ENCODE data around the gene CXXC1.
"Not testable (repeated sequence)": the region's sequence is repeated elsewhere in the genome, so short reads cannot be mapped to it uniquely, and the experiment has no call there.

The CXXC1 gene

DNA sequence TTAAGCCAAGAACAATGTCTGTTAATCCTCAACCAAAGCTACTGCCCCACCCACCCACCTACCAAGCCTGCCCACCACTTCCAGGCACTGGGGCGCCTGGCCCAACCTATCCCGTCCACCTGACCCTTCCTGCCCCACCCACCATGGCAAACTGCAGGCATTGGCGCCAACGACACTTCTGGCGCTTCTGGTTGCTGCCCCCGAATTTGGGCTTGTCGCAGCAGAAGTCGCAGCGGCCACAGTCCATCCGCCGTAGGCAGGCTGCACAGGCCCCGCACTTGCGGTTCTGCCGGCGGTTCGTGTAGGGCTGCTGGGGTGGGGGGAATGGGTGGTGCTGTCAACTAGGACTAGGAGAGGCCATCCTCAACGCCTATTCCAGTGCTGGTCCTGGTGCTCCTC, 13.4 kb downstream of the CXXC1 start:
- no peak for DNase-seq (ENCODE audit: low spot score)

DNA sequence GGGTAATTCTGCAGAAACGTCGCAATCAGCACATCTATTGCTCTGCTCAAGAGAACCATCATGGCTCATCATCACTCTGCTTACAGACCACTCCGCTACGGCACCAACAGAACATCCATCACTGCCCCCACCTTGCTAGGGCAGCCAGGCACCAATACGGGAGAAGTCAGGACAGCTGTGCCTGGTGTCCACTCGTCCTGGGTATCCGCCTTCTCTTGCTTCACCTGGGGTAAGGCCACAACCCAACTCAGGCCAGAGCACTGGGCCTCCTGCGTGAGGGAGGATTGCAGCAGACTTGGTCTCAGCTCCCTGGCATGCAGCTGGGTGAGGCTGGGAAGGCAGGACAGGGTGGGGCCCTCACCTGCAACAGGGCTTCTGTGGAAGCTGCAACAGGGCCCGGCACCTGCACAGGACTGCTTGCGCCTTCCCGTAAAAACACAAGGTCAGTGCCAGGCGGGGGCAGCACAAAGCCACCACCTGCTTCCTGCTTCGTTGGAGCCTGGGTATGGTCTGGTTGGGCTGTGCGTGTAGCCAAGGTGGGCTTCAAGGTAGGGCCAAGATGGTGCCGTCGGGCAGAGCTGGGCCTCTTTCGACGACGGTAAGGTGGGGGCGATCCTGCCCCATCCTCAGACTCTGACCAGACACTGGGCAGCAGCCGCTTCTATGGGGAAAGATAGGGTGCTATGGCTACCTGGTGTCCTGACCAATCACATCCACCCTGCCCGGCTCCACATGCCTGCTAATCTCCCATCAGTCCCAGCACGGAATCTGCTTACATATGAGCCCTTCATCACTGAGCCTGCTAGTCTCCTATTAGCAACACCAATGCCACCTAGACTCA, 14.1 kb downstream of the CXXC1 start:
- DNase-seq (ENCODE audit: low spot score), result no peak

- no peak for DNase-seq (ENCODE audit: low spot score)
These were observed 14.9 kb downstream of the CXXC1 start for GRCh38 chr18:50272568-50272967.

DNA sequence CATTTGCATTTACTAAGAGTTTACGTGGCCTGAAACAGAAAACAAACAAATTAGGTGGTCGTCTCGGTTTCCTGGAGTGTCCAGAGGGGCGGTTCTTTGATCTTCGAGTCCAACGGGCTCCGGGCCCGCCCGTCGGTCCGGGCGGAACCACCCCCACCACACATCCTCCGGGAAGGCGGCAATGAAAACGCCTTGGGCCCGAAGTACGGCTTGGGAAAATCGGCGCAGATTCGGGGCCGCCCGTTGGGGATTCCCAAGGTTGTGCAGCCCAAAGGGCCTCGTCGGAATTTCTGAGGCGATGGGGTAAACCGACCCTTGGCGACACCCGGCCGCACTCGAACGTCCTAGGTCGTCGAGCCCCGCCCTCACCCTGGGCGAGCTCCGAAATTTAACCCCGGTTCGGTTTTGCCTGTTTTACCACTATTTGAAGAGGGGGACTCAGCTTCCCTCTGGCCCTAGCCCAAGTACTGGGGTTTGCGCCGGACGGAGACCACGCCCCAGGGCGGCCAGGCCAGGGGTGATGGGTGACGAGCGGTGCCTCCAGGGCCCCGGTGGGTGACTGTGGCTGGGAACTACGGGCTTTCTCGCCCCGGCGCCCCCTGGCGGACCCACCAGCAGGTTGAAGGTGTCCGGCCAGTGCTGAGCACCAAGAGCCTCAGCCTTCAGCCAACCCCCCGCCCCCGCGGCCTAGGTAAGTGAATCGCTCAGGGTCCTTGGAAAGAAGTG, 19.3 kb downstream of the CXXC1 start:
- DNase-seq (ENCODE audit: low spot score), result peak; percentile 68

- DNase-seq (ENCODE audit: low spot score), result peak; percentile 92
These were observed 21.2 kb downstream of the CXXC1 start, which contains the start of gene CFAP53 for GRCh38 chr18:50266248-50266704. Gene CFAP53 (minus strand): TSS chr18:50266495. CDS start chr18:50266404, 91 bp downstream.

DNA sequence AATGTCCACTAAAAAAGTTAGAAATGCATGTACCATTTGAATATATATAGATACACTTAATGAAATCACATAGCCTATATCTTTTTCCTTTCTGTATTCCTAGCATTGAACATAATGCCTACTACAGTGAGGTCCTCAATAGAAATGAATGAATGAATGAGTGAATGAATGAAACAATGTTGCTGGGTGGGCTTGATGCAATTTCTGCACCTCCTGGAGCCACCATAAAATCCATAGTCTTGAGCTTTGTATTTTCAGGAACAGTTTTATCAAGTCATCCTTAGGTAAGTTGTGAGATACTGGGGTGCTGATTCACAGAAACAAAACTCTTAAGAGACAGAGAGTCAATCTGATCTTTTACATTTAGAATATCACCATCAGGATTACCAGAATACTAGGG, 24.5 kb downstream of the CXXC1 start:
- no peak for DNase-seq (ENCODE audit: low spot score)

DNA sequence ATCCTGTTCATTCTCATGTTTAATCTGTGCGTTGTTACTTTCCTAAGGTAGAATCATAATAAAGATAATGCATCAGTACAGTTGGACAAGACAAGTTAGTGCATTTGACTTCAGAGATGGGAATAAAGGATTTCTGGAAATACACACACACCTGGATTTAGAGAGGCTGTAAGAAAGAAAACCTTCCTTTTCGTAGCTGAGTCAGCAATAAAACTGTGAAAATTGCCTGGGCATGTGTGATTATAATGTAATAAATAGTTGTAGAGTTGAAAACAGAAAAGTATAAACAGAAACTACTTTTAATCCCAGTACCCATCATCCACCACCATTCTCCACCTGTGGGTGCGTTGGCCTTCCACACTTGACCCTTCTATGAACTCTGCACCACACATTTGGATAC, 36.6 kb downstream of the CXXC1 start:
- DNase-seq (ENCODE audit: low spot score), result no peak

DNA sequence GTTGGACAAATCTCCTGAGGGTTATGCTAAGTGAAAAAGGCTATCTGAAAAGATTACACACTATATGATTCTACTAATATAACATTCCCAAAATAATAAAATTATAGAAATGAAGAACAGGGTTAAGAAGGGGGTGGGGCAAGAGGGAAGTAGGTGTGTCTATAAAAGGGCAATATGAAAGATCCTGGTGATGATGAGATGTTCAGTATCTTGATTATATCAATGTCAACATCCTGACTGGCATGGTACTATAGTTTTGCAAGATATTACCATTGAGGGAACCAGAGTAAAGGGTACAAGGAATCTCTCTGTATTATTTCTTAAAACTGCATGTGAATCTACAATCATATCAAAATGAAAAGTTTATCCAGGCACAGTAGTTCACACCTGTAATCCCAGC, 37.9 kb downstream of the CXXC1 start:
- DNase-seq (ENCODE audit: low spot score), result no peak

GRCh38 chr18:50247561-50247960, 39.9 kb downstream of the CXXC1 start:
- no peak for DNase-seq (ENCODE audit: low spot score)

DNA sequence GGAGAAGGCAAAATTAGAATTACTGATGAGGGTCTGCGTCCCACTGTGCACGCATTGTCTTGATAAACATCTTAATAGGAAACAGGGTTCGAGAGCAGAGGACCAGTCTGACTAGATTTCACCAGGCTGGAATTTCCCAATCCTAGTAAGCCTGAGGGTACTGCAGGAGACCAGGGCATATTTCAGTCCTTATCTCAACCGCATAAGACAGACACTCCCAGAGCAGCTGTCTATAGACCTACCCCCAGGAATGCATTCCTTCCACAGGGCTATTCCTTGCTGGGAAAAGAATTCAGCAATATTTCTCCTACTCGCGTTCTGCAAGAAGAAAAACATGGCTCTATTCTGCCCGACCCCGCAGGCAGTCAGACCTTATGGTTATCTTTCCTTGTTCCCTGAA, 45.7 kb downstream of the CXXC1 start:
- DNase-seq (ENCODE audit: low spot score), result not testable (repeated sequence)

GRCh38 chr18:50240080-50240563, 47.4 kb downstream of the CXXC1 start:
- DNase-seq (ENCODE audit: low spot score), result no peak

DNA sequence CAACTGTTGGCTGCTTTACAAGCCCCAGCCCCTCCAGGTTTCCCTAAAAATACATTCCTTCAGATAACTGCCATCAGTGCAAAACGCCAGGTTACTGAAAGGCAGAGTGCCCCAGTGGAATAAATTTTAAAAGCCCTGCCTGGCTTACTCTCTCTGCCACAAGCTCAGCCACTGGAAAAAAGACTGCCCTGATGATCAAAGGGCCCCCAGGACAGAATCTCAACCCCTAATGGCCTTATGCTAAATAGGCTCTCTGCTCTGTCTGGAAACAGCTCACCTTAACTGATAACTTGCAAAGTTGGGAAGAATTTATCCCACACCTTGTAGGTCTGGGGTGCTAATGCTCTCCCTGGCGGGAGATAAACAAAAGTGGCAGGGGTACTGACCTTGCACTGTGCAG, 55.1 kb downstream of the CXXC1 start:
- no peak for DNase-seq (ENCODE audit: low spot score)

Data from COLO829 (cell line).